GM10847 (cell line): Measurements from ENCODE around the gene CNOT10.

Experiments used
- POLR2A ChIP-seq: IDR thresholded peaks from 2 replicates; pipeline ENCODE4 v1.6.1; 2011; ENCODE audit not compliant: insufficient read length; ENCODE audit errors: extremely low read depth

The CNOT10 gene

GRCh38 chr3:32734756-32735155 is 49.8 kb downstream of the CNOT10 start:
- no peak for TF ChIP-seq POLR2A

GRCh38 chr3:32743934-32744333 is 58.9 kb downstream of the CNOT10 start:
- no peak for TF ChIP-seq POLR2A

- no peak for TF ChIP-seq POLR2A
Observed at GRCh38 chr3:32751377-32751776, 66.4 kb downstream of the CNOT10 start.

- TF ChIP-seq POLR2A: no peak
Observed at GRCh38 chr3:32755761-32756160, 70.8 kb downstream of the CNOT10 start.

GRCh38 chr3:32757618-32758374 is 72.8 kb downstream of the CNOT10 start:
- no peak for TF ChIP-seq POLR2A

- TF ChIP-seq POLR2A: no peak
Observed at GRCh38 chr3:32758375-32758753, 73.4 kb downstream of the CNOT10 start.

- no peak for TF ChIP-seq POLR2A
Observed at GRCh38 chr3:32759342-32759741, 74.4 kb downstream of the CNOT10 start.

- no peak for TF ChIP-seq POLR2A
Observed at GRCh38 chr3:32764481-32764880, 79.5 kb downstream of the CNOT10 start.

- no peak for TF ChIP-seq POLR2A
Observed at GRCh38 chr3:32778389-32778788, 93.4 kb downstream of the CNOT10 start.

GRCh38 chr3:32780071-32780734 is 95.2 kb downstream of the CNOT10 start:
- no peak for TF ChIP-seq POLR2A

GRCh38 chr3:32780735-32781210 is 95.8 kb downstream of the CNOT10 start:
- TF ChIP-seq POLR2A: no peak

GRCh38 chr3:32781211-32781968 is 96.4 kb downstream of the CNOT10 start:
- TF ChIP-seq POLR2A: no peak

- TF ChIP-seq POLR2A: no peak
Observed at GRCh38 chr3:32782407-32782806, 97.4 kb downstream of the CNOT10 start.

GRCh38 chr3:32791833-32792232 is 106.8 kb downstream of the CNOT10 start:
- no peak for TF ChIP-seq POLR2A

- no peak for TF ChIP-seq POLR2A
Observed at GRCh38 chr3:32794487-32795308, 109.7 kb downstream of the CNOT10 start.
